Measurements from ENCODE around the gene CAGE1. TPM values are rescaled to one million over a fixed set of nuclear protein-coding genes. Genes with fewer than 3 reads are reported as not detected.

CAGE1 gene
- total and polyA plus RNA-seq, 2 experiments from 2014 or later = 0.07 TPM; not detected in 1

DNA sequence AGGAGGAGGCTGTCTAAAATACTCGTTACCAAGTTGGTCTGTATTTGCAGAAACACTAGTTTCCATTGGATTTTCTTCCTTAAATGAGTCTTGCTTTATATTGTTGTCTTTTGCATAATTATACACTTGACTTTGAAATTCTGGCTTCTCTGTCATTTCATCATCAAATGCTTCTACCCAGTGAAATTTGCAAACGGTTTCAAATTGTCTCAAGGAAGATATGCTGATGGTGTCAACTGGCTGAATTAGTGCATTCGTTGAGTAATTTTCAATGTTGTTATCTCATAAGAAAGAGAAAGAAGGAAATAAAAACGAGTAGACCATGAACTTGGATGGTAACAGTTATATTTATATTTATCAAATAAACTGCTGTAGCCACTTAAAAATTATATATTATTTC, 10.8 kb downstream of the CAGE1 start:
- H3F3A ChIP-seq (replicated peaks; ENCODE audit: low read depth) = no peaks in the 10 kb centered on the region
- no peak overlapping the region for H3K4me3 ChIP-seq
- no peak for DNase-seq (ENCODE audit: low spot score)
- TF ChIP-seq CREB1 (CRISPR knock-in tag; IDR thresholded peaks at IDR 0.05; ENCODE audit: low read depth) (no peak), ZNF331 (CRISPR knock-in tag; IDR thresholded peaks at IDR 0.05; ENCODE audit: low read depth) (no peak), EZH2 (IDR thresholded peaks at IDR 0.05; ENCODE audit: low read depth, unreplicated experiment) (no peak), STAT1 (IDR thresholded peaks at IDR 0.05; ENCODE audit: unreplicated experiment) (no peak), ZNF114 (CRISPR knock-in tag; IDR thresholded peaks at IDR 0.05) (no peak), NANOG (IDR thresholded peaks at IDR 0.05; ENCODE audit: borderline replicate concordance) (no peak), POLR2AphosphoS5 (IDR thresholded peaks at IDR 0.05; ENCODE audit: low read depth) (no peak), JUNB (IDR thresholded peaks at IDR 0.05; ENCODE audit: unreplicated experiment) (no peak)
- TF ChIP-seq, protein P1, sequence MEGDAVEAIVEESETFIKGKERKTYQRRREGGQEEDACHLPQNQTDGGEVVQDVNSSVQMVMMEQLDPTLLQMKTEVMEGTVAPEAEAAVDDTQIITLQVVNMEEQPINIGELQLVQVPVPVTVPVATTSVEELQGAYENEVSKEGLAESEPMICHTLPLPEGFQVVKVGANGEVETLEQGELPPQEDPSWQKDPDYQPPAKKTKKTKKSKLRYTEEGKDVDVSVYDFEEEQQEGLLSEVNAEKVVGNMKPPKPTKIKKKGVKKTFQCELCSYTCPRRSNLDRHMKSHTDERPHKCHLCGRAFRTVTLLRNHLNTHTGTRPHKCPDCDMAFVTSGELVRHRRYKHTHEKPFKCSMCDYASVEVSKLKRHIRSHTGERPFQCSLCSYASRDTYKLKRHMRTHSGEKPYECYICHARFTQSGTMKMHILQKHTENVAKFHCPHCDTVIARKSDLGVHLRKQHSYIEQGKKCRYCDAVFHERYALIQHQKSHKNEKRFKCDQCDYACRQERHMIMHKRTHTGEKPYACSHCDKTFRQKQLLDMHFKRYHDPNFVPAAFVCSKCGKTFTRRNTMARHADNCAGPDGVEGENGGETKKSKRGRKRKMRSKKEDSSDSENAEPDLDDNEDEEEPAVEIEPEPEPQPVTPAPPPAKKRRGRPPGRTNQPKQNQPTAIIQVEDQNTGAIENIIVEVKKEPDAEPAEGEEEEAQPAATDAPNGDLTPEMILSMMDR (conservative IDR thresholded peaks at IDR 0.05; ENCODE audit: low read depth in 2 of 2) = no peak
- TF ChIP-seq, protein P2, sequence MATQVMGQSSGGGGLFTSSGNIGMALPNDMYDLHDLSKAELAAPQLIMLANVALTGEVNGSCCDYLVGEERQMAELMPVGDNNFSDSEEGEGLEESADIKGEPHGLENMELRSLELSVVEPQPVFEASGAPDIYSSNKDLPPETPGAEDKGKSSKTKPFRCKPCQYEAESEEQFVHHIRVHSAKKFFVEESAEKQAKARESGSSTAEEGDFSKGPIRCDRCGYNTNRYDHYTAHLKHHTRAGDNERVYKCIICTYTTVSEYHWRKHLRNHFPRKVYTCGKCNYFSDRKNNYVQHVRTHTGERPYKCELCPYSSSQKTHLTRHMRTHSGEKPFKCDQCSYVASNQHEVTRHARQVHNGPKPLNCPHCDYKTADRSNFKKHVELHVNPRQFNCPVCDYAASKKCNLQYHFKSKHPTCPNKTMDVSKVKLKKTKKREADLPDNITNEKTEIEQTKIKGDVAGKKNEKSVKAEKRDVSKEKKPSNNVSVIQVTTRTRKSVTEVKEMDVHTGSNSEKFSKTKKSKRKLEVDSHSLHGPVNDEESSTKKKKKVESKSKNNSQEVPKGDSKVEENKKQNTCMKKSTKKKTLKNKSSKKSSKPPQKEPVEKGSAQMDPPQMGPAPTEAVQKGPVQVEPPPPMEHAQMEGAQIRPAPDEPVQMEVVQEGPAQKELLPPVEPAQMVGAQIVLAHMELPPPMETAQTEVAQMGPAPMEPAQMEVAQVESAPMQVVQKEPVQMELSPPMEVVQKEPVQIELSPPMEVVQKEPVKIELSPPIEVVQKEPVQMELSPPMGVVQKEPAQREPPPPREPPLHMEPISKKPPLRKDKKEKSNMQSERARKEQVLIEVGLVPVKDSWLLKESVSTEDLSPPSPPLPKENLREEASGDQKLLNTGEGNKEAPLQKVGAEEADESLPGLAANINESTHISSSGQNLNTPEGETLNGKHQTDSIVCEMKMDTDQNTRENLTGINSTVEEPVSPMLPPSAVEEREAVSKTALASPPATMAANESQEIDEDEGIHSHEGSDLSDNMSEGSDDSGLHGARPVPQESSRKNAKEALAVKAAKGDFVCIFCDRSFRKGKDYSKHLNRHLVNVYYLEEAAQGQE (IDR thresholded peaks at IDR 0.05; ENCODE audit: unreplicated experiment) = no peak
- TF ChIP-seq, protein P3, sequence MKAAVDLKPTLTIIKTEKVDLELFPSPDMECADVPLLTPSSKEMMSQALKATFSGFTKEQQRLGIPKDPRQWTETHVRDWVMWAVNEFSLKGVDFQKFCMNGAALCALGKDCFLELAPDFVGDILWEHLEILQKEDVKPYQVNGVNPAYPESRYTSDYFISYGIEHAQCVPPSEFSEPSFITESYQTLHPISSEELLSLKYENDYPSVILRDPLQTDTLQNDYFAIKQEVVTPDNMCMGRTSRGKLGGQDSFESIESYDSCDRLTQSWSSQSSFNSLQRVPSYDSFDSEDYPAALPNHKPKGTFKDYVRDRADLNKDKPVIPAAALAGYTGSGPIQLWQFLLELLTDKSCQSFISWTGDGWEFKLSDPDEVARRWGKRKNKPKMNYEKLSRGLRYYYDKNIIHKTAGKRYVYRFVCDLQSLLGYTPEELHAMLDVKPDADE (IDR thresholded peaks at IDR 0.05) = no peak
- TF ChIP-seq, protein P4, sequence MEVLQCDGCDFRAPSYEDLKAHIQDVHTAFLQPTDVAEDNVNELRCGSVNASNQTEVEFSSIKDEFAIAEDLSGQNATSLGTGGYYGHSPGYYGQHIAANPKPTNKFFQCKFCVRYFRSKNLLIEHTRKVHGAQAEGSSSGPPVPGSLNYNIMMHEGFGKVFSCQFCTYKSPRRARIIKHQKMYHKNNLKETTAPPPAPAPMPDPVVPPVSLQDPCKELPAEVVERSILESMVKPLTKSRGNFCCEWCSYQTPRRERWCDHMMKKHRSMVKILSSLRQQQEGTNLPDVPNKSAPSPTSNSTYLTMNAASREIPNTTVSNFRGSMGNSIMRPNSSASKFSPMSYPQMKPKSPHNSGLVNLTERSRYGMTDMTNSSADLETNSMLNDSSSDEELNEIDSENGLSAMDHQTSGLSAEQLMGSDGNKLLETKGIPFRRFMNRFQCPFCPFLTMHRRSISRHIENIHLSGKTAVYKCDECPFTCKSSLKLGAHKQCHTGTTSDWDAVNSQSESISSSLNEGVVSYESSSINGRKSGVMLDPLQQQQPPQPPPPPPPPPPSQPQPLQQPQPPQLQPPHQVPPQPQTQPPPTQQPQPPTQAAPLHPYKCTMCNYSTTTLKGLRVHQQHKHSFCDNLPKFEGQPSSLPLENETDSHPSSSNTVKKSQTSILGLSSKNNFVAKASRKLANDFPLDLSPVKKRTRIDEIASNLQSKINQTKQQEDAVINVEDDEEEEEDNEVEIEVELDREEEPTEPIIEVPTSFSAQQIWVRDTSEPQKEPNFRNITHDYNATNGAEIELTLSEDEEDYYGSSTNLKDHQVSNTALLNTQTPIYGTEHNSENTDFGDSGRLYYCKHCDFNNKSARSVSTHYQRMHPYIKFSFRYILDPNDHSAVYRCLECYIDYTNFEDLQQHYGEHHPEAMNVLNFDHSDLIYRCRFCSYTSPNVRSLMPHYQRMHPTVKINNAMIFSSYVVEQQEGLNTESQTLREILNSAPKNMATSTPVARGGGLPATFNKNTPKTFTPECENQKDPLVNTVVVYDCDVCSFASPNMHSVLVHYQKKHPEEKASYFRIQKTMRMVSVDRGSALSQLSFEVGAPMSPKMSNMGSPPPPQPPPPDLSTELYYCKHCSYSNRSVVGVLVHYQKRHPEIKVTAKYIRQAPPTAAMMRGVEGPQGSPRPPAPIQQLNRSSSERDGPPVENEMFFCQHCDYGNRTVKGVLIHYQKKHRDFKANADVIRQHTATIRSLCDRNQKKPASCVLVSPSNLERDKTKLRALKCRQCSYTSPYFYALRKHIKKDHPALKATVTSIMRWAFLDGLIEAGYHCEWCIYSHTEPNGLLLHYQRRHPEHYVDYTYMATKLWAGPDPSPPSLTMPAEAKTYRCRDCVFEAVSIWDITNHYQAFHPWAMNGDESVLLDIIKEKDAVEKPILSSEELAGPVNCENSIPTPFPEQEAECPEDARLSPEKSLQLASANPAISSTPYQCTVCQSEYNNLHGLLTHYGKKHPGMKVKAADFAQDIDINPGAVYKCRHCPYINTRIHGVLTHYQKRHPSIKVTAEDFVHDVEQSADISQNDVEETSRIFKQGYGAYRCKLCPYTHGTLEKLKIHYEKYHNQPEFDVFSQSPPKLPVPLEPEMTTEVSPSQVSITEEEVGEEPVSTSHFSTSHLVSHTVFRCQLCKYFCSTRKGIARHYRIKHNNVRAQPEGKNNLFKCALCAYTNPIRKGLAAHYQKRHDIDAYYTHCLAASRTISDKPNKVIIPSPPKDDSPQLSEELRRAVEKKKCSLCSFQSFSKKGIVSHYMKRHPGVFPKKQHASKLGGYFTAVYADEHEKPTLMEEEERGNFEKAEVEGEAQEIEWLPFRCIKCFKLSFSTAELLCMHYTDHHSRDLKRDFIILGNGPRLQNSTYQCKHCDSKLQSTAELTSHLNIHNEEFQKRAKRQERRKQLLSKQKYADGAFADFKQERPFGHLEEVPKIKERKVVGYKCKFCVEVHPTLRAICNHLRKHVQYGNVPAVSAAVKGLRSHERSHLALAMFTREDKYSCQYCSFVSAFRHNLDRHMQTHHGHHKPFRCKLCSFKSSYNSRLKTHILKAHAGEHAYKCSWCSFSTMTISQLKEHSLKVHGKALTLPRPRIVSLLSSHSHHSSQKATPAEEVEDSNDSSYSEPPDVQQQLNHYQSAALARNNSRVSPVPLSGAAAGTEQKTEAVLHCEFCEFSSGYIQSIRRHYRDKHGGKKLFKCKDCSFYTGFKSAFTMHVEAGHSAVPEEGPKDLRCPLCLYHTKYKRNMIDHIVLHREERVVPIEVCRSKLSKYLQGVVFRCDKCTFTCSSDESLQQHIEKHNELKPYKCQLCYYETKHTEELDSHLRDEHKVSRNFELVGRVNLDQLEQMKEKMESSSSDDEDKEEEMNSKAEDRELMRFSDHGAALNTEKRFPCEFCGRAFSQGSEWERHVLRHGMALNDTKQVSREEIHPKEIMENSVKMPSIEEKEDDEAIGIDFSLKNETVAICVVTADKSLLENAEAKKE (CRISPR knock-in tag; IDR thresholded peaks at IDR 0.05) = no peak
- Mint-ChIP-seq H3K4me1 (no peaks in the 10 kb centered on the region; the same call in 2 of the 3 replicates), H3K4me3 (no peak overlapping the region), H3K36me3 (ENCODE audit: low read depth) (no peaks in the 10 kb centered on the region), H3K9me3 (no peaks in the 10 kb centered on the region), H3K27ac (no peak overlapping the region), H3K27me3 (ENCODE audit: insufficient read depth, low read depth, poor library complexity) (no peaks in the 10 kb centered on the region)
- no peak overlapping the region for H3K27ac ChIP-seq (ENCODE audit: low read depth)
- H3K27me3 ChIP-seq (ENCODE audit: insufficient read depth) = no peaks in the 10 kb centered on the region
- H3K36me3 ChIP-seq (ENCODE audit: insufficient read depth) = no peaks in the 10 kb centered on the region
- no peaks in the 10 kb centered on the region for H3K4me1 ChIP-seq (ENCODE audit: insufficient read depth)
- H4K20me1 ChIP-seq (replicated peaks; ENCODE audit: insufficient read depth) = no peaks in the 10 kb centered on the region
- H2AFZ ChIP-seq = no peak overlapping the region
- no peaks in the 10 kb centered on the region for H3K9me2 ChIP-seq (ENCODE audit: insufficient read depth)
- no peak for ATAC-seq
- H3K4me2 ChIP-seq = no peak overlapping the region
- H3K79me2 ChIP-seq (replicated peaks; ENCODE audit: insufficient read depth) = no peaks in the 10 kb centered on the region
